ENCODE results near the gene HKDC1. TPM values are rescaled to one million over a fixed set of nuclear protein-coding genes. Genes with fewer than 3 reads are reported as not detected.
"Not testable (repeated sequence)": the region's sequence is repeated elsewhere in the genome, so short reads cannot be mapped to it uniquely, and the experiment has no call there.

HKDC1 gene
- total and polyA plus RNA-seq, 8 donors: 0.10 to 5.8 (median 0.29) TPM; not detected in 1

GRCh38 chr10:69246581-69247312, 26.6 kb downstream of the HKDC1 start:
- Histone ChIP-seq H3K27ac (no peak overlapping the region), H3K9me3 (no peaks in the 10 kb centered on the region), H3K4me3 (no peak overlapping the region), H3K27me3 (no peaks in the 10 kb centered on the region), H3K36me3 (no peaks in the 10 kb centered on the region), H3K4me1 (no peaks in the 10 kb centered on the region)
- no peak for DNase-seq
- no peak for TF ChIP-seq CTCF (IDR thresholded peaks at IDR 0.05)
- no peak for TF ChIP-seq EP300 (IDR thresholded peaks at IDR 0.05)
- no peak for TF ChIP-seq POLR2AphosphoS5 (IDR thresholded peaks at IDR 0.05)
- no peak for TF ChIP-seq POLR2A (IDR thresholded peaks at IDR 0.05)
- WGBS, 5 donors: 81 to 90% (median 82%) methylated on average over 10 to 14 of the region's 14 CpGs
- intact Hi-C loops (cut with DNase I; ENCODE audit: low total_unique reads): no loop called here

GRCh38 chr10:69247313-69247710, 27.2 kb downstream of the HKDC1 start:
- intact Hi-C loops (cut with DNase I; ENCODE audit: low total_unique reads): no loop called here
- 90 to 95% (median 93%) methylated on average over 7 to 13 of the region's 13 CpGs for WGBS, 5 donors
- no peaks in the 10 kb centered on the region for H3K27me3 ChIP-seq
- no peaks in the 10 kb centered on the region for H3K4me1 ChIP-seq
- no peak for DNase-seq
- H3K36me3 ChIP-seq: no peaks in the 10 kb centered on the region
- TF ChIP-seq POLR2AphosphoS5 (IDR thresholded peaks at IDR 0.05) (no peak), POLR2A (IDR thresholded peaks at IDR 0.05) (no peak), CTCF (IDR thresholded peaks at IDR 0.05) (no peak), EP300 (IDR thresholded peaks at IDR 0.05) (no peak)
- H3K9me3 ChIP-seq: no peaks in the 10 kb centered on the region
- H3K27ac ChIP-seq: no peak overlapping the region
- no peak overlapping the region for H3K4me3 ChIP-seq

GRCh38 chr10:69248117-69248730, 28.1 kb downstream of the HKDC1 start:
- Histone ChIP-seq H3K9me3 (no peaks in the 10 kb centered on the region), H3K27me3 (no peaks in the 10 kb centered on the region), H3K4me1 (no peaks in the 10 kb centered on the region), H3K4me3 (no peak overlapping the region), H3K27ac (no peak overlapping the region), H3K36me3 (no peaks in the 10 kb centered on the region)
- TF ChIP-seq EP300 (IDR thresholded peaks at IDR 0.05): no peak
- no peak for TF ChIP-seq POLR2A (IDR thresholded peaks at IDR 0.05)
- no peak for TF ChIP-seq CTCF (IDR thresholded peaks at IDR 0.05)
- no peak for TF ChIP-seq POLR2AphosphoS5 (IDR thresholded peaks at IDR 0.05)
- no peak for DNase-seq
- intact Hi-C loops (cut with DNase I; ENCODE audit: low total_unique reads): no loop called here
- WGBS, 5 donors: 75 to 85% (median 79%) methylated on average over 20 to 24 of the region's 24 CpGs

GRCh38 chr10:69250041-69250440, 29.9 kb downstream of the HKDC1 start:
- 92 to 96% (median 94%) methylated on average over 9 to 14 of the region's 14 CpGs for WGBS, 5 donors
- Histone ChIP-seq H3K27me3 (no peaks in the 10 kb centered on the region), H3K9me3 (no peaks in the 10 kb centered on the region), H3K4me3 (no peak overlapping the region), H3K27ac (no peak overlapping the region), H3K36me3 (no peaks in the 10 kb centered on the region), H3K4me1 (no peaks in the 10 kb centered on the region)
- intact Hi-C loops (cut with DNase I; ENCODE audit: low total_unique reads): no loop called here
- DNase-seq: no peak
- TF ChIP-seq EP300 (IDR thresholded peaks at IDR 0.05) (no peak), CTCF (IDR thresholded peaks at IDR 0.05) (no peak), POLR2A (IDR thresholded peaks at IDR 0.05) (no peak), POLR2AphosphoS5 (IDR thresholded peaks at IDR 0.05) (no peak)

- H3K27me3 ChIP-seq; H3K36me3 ChIP-seq; H3K9me3 ChIP-seq; H3K4me3 ChIP-seq; intact Hi-C loops (cut with DNase I; ENCODE audit: low total_unique reads); H3K4me1 ChIP-seq; H3K27ac ChIP-seq; DNase-seq: not testable (repeated sequence)
- WGBS, 5 donors: 92 to 98% (median 95%) methylated on average over 2 of the region's 2 CpGs
Measured at GRCh38 chr10:69251417-69251816, 31.3 kb downstream of the HKDC1 start.
